Hair follicular keratinocyte (primary cell): Measurements from ENCODE around the gene ITGB6. TPM values are rescaled to one million over a fixed set of nuclear protein-coding genes. Genes with fewer than 3 reads are reported as not detected.

Experiments used
- total RNA-seq: library from RNA; depleted of rRNA; stranded (reverse); fragments of >200 nt; gene quantifications from 2 replicates; pipeline ENCODE4 v1.2.3, GENCODE V29; 2015

Gene ITGB6
- total RNA-seq: 58.8 and 59.2 TPM in 2 replicates

GRCh38 chr2:160199683-160200389 lies at the start of gene ITGB6:
ITGB6 (minus strand) TSS chr2:160200272; CDS start chr2:160200063, 209 bp downstream.

GRCh38 chr2:160062292-160063005 lies 137.6 kb downstream of the ITGB6 start, which contains the start of gene PLA2R1:
PLA2R1 (minus strand) TSS chr2:160062615; CDS start chr2:160062403, 212 bp downstream.

Other genes with a start within 250 kb of the ITGB6 start
- 4.5 and 8.6 TPM in 2 replicates for gene PLA2R1, start 137.7 kb downstream of the ITGB6 start, total RNA-seq